HEK293 (cell line): ENCODE results near the gene DCAF8.
A peak's percentile ranks its signal among the peaks of the same experiment; 100 is the strongest.

Experiments
- BCL11B ChIP-seq: fragments of 450-650 bp; formaldehyde crosslinking; IDR thresholded peaks from 2 replicates; pipeline ENCODE4 v1.5.1; 2016; ENCODE audit warnings: low read depth, missing biosample characterization, missing genetic modification characterization
- HOXC10 ChIP-seq: sonication (generic); formaldehyde crosslinking; IDR thresholded peaks from 2 replicates; pipeline ENCODE4 v1.8.1; 2023; ENCODE audit warnings: mild to moderate bottlenecking, missing genetic modification reagents
- SCRT2 ChIP-seq: fragments of 450-650 bp; formaldehyde crosslinking; IDR thresholded peaks from 2 replicates; pipeline ENCODE4 v1.5.1; 2016; ENCODE audit warnings: missing biosample characterization, missing genetic modification characterization
- TRIM28 ChIP-seq: IDR thresholded peaks from 2 replicates; pipeline ENCODE4 v1.6.1; 2011; ENCODE audit warnings: low read length, control low read depth, borderline replicate concordance
- ZBTB17 ChIP-seq: fragments of 450-650 bp; formaldehyde crosslinking; IDR thresholded peaks from 2 replicates; pipeline ENCODE4 v1.5.1; 2016; ENCODE audit warnings: missing biosample characterization, missing genetic modification characterization
- ZNF114 ChIP-seq: fragments of 450-650 bp; formaldehyde crosslinking; IDR thresholded peaks from 2 replicates; pipeline ENCODE4 v1.5.0; 2017; ENCODE audit warnings: missing biosample characterization, missing genetic modification characterization
- ZNF132 ChIP-seq: fragments of 450-650 bp; formaldehyde crosslinking; IDR thresholded peaks from 2 replicates; pipeline ENCODE4 v1.5.1; 2017; ENCODE audit warnings: missing biosample characterization, missing genetic modification characterization, borderline replicate concordance
- ZNF184 ChIP-seq: fragments of 450-650 bp; IDR thresholded peaks from 2 replicates; pipeline ENCODE4 v1.5.1; 2018; ENCODE audit warnings: missing biosample characterization, mild to moderate bottlenecking, missing genetic modification characterization
- ZNF248 ChIP-seq: fragments of 450-650 bp; formaldehyde crosslinking; IDR thresholded peaks from 2 replicates; pipeline ENCODE4 v1.5.1; 2017; ENCODE audit warnings: missing biosample characterization, missing genetic modification characterization
- ZNF354C ChIP-seq: fragments of 450-650 bp; formaldehyde crosslinking; IDR thresholded peaks from 2 replicates; pipeline ENCODE4 v1.5.1; 2016; ENCODE audit warnings: missing biosample characterization, missing genetic modification characterization, low read depth, borderline replicate concordance
- ZNF37A ChIP-seq: fragments of 450-650 bp; IDR thresholded peaks from 2 replicates; pipeline ENCODE4 v1.5.1; 2018; ENCODE audit warnings: missing biosample characterization, missing genetic modification characterization
- ZNF571 ChIP-seq: fragments of 450-650 bp; formaldehyde crosslinking; IDR thresholded peaks from 2 replicates; pipeline ENCODE4 v1.5.0; 2017; ENCODE audit warnings: missing biosample characterization, missing genetic modification characterization
- ZNF596 ChIP-seq: fragments of 450-650 bp; IDR thresholded peaks from 2 replicates; pipeline ENCODE4 v1.5.0; 2018; ENCODE audit warnings: missing biosample characterization, mild to moderate bottlenecking, missing genetic modification characterization, moderate library complexity
- ZNF600 ChIP-seq: fragments of 450-650 bp; formaldehyde crosslinking; IDR thresholded peaks from 2 replicates; pipeline ENCODE4 v1.5.1; 2016; ENCODE audit warnings: missing biosample characterization, missing genetic modification characterization
- ZNF610 ChIP-seq: fragments of 450-650 bp; formaldehyde crosslinking; IDR thresholded peaks from 2 replicates; pipeline ENCODE4 v1.5.1; 2016; ENCODE audit warnings: missing biosample characterization, missing genetic modification characterization, borderline replicate concordance
- ZNF623 ChIP-seq: fragments of 450-650 bp; formaldehyde crosslinking; IDR thresholded peaks from 2 replicates; pipeline ENCODE4 v1.5.1; 2016; ENCODE audit warnings: missing biosample characterization, missing genetic modification characterization
- ZNF660 ChIP-seq: fragments of 450-650 bp; IDR thresholded peaks from 2 replicates; pipeline ENCODE4 v1.5.1; 2018; ENCODE audit warnings: missing biosample characterization, mild to moderate bottlenecking, missing genetic modification characterization
- ZNF670 ChIP-seq: fragments of 450-650 bp; formaldehyde crosslinking; IDR thresholded peaks from 2 replicates; pipeline ENCODE4 v1.5.1; 2016; ENCODE audit warnings: missing biosample characterization, missing genetic modification characterization, low read depth
- TF ChIP-seq, protein P1 (sequence below): fragments of 450-650 bp; formaldehyde crosslinking; IDR thresholded peaks from 2 replicates; pipeline ENCODE4 v1.5.1; 2016; ENCODE audit warnings: missing biosample characterization, missing genetic modification characterization
- TF ChIP-seq, protein P2 (sequence below): fragments of 450-650 bp; formaldehyde crosslinking; IDR thresholded peaks from 2 replicates; pipeline ENCODE4 v1.5.1; 2016; ENCODE audit warnings: missing biosample characterization, missing genetic modification characterization
- TF ChIP-seq, protein P3 (sequence below): fragments of 450-650 bp; formaldehyde crosslinking; IDR thresholded peaks from 2 replicates; pipeline ENCODE4 v1.5.1; 2016; ENCODE audit warnings: missing biosample characterization, missing genetic modification characterization
- TF ChIP-seq, protein P4 (sequence below): fragments of 450-650 bp; formaldehyde crosslinking; IDR thresholded peaks from 2 replicates; pipeline ENCODE4 v1.5.1; 2016; ENCODE audit warnings: missing biosample characterization, missing genetic modification characterization
- TF ChIP-seq, protein P5 (sequence below): fragments of 450-650 bp; formaldehyde crosslinking; IDR thresholded peaks from 2 replicates; pipeline ENCODE4; 2016; ENCODE audit warnings: missing biosample characterization, missing genetic modification characterization
- TF ChIP-seq, protein P6 (sequence below): IDR thresholded peaks from 2 replicates; pipeline ENCODE4 v1.6.1; 2011; ENCODE audit warnings: mild to moderate bottlenecking, low read depth, low read length, borderline replicate concordance
- TF ChIP-seq, protein P7 (sequence below): fragments of 450-650 bp; formaldehyde crosslinking; IDR thresholded peaks from 2 replicates; pipeline ENCODE4 v1.5.1; 2016; ENCODE audit warnings: missing biosample characterization, missing genetic modification characterization

DCAF8 gene

DNA sequence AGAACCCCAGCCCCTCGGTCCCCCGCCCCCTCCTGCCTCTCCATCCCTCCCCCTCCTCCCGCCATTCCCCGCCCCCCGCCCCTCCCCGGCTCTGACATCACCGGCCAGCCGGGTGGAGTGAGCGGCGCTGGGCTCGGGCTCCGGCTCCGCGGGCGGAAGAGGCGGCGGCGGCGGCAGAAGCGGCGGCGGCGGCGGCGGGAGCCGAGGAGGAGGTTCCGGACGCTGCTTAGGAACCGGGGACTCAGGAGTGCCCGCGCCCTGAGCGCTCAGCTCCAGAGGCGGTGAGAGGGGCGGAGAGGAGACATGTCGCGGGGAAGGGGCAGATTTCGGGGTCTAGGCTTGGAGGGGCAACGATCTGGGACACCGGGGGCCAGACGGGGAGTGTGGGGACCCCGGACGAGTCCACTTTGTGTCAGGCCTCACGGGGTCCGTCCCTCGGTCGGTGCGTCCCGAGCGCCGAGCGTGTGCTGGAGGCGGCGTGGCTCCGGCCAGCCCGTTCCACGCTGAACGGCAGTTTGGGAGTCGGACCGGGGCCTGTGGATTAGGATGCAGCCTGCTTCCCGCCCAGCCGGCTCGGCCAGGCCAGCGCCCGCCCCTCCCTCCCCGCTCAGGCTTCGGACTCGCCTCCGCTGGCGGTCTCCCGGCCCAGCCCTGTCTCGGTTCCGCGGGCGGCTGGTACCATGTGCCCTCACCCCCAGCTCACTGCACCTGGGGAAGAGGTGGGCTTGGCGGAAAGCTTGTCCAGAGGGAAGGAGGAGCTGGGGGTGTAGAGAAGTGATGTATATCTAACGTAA is 56.9 kb downstream of the DCAF8 start, which contains the start of gene PEA15 (continued):
- TF ChIP-seq, protein P1, sequence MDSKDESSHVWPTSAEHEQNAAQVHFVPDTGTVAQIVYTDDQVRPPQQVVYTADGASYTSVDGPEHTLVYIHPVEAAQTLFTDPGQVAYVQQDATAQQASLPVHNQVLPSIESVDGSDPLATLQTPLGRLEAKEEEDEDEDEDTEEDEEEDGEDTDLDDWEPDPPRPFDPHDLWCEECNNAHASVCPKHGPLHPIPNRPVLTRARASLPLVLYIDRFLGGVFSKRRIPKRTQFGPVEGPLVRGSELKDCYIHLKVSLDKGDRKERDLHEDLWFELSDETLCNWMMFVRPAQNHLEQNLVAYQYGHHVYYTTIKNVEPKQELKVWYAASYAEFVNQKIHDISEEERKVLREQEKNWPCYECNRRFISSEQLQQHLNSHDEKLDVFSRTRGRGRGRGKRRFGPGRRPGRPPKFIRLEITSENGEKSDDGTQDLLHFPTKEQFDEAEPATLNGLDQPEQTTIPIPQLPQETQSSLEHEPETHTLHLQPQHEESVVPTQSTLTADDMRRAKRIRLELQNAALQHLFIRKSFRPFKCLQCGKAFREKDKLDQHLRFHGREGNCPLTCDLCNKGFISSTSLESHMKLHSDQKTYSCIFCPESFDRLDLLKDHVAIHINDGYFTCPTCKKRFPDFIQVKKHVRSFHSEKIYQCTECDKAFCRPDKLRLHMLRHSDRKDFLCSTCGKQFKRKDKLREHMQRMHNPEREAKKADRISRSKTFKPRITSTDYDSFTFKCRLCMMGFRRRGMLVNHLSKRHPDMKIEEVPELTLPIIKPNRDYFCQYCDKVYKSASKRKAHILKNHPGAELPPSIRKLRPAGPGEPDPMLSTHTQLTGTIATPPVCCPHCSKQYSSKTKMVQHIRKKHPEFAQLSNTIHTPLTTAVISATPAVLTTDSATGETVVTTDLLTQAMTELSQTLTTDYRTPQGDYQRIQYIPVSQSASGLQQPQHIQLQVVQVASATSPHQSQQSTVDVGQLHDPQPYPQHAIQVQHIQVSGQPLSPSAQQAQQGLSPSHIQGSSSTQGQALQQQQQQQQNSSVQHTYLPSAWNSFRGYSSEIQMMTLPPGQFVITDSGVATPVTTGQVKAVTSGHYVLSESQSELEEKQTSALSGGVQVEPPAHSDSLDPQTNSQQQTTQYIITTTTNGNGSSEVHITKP (tag by site-specific recombination): peak; percentile 84; the same call in 1 of the 2 replicates
- TF ChIP-seq ZNF596 (no peak), TRIM28 (no peak), ZNF114 (tag by site-specific recombination) (no peak), ZNF610 (tag by site-specific recombination) (no peak), HOXC10 (CRISPR knock-in tag) (no peak), ZNF660 (no peak), ZNF600 (tag by site-specific recombination) (peak; percentile 80; the same call in 1 of the 2 replicates), SCRT2 (no peak), ZNF670 (no peak), ZNF37A (no peak), ZNF623 (no peak), ZNF354C (tag by site-specific recombination) (no peak), BCL11B (tag by site-specific recombination) (0 out of 2 replicates have a peak, but pooled peaks have one; percentile 43), ZNF184 (tag by site-specific recombination) (no peak), ZNF248 (tag by site-specific recombination) (no peak), ZNF132 (tag by site-specific recombination) (no peak), ZNF571 (tag by site-specific recombination) (no peak), ZBTB17 (peak; percentile 50; the same call in 1 of the 2 replicates)
- TF ChIP-seq, protein P2, sequence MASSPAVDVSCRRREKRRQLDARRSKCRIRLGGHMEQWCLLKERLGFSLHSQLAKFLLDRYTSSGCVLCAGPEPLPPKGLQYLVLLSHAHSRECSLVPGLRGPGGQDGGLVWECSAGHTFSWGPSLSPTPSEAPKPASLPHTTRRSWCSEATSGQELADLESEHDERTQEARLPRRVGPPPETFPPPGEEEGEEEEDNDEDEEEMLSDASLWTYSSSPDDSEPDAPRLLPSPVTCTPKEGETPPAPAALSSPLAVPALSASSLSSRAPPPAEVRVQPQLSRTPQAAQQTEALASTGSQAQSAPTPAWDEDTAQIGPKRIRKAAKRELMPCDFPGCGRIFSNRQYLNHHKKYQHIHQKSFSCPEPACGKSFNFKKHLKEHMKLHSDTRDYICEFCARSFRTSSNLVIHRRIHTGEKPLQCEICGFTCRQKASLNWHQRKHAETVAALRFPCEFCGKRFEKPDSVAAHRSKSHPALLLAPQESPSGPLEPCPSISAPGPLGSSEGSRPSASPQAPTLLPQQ (tag by site-specific recombination): 0 out of 2 replicates have a peak, but pooled peaks have one; percentile 52
- TF ChIP-seq, protein P3, sequence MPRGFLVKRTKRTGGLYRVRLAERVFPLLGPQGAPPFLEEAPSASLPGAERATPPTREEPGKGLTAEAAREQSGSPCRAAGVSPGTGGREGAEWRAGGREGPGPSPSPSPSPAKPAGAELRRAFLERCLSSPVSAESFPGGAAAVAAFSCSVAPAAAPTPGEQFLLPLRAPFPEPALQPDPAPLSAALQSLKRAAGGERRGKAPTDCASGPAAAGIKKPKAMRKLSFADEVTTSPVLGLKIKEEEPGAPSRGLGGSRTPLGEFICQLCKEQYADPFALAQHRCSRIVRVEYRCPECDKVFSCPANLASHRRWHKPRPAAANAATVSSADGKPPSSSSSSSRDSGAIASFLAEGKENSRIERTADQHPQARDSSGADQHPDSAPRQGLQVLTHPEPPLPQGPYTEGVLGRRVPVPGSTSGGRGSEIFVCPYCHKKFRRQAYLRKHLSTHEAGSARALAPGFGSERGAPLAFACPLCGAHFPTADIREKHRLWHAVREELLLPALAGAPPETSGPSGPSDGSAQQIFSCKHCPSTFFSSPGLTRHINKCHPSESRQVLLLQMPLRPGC: no peak
- TF ChIP-seq, protein P4, sequence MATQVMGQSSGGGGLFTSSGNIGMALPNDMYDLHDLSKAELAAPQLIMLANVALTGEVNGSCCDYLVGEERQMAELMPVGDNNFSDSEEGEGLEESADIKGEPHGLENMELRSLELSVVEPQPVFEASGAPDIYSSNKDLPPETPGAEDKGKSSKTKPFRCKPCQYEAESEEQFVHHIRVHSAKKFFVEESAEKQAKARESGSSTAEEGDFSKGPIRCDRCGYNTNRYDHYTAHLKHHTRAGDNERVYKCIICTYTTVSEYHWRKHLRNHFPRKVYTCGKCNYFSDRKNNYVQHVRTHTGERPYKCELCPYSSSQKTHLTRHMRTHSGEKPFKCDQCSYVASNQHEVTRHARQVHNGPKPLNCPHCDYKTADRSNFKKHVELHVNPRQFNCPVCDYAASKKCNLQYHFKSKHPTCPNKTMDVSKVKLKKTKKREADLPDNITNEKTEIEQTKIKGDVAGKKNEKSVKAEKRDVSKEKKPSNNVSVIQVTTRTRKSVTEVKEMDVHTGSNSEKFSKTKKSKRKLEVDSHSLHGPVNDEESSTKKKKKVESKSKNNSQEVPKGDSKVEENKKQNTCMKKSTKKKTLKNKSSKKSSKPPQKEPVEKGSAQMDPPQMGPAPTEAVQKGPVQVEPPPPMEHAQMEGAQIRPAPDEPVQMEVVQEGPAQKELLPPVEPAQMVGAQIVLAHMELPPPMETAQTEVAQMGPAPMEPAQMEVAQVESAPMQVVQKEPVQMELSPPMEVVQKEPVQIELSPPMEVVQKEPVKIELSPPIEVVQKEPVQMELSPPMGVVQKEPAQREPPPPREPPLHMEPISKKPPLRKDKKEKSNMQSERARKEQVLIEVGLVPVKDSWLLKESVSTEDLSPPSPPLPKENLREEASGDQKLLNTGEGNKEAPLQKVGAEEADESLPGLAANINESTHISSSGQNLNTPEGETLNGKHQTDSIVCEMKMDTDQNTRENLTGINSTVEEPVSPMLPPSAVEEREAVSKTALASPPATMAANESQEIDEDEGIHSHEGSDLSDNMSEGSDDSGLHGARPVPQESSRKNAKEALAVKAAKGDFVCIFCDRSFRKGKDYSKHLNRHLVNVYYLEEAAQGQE (tag by site-specific recombination): 0 out of 2 replicates have a peak, but pooled peaks have one; percentile 26
- TF ChIP-seq, protein P5, sequence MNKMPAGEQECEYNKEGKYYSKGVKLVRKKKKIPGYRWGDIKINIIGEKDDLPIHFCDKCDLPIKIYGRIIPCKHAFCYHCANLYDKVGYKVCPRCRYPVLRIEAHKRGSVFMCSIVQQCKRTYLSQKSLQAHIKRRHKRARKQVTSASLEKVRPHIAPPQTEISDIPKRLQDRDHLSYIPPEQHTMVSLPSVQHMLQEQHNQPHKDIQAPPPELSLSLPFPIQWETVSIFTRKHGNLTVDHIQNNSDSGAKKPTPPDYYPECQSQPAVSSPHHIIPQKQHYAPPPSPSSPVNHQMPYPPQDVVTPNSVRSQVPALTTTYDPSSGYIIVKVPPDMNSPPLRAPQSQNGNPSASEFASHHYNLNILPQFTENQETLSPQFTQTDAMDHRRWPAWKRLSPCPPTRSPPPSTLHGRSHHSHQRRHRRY (tag by site-specific recombination): 0 out of 2 replicates have a peak, but pooled peaks have one; percentile 49
- TF ChIP-seq, protein P6, sequence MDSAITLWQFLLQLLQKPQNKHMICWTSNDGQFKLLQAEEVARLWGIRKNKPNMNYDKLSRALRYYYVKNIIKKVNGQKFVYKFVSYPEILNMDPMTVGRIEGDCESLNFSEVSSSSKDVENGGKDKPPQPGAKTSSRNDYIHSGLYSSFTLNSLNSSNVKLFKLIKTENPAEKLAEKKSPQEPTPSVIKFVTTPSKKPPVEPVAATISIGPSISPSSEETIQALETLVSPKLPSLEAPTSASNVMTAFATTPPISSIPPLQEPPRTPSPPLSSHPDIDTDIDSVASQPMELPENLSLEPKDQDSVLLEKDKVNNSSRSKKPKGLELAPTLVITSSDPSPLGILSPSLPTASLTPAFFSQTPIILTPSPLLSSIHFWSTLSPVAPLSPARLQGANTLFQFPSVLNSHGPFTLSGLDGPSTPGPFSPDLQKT: no peak
- TF ChIP-seq, protein P7, sequence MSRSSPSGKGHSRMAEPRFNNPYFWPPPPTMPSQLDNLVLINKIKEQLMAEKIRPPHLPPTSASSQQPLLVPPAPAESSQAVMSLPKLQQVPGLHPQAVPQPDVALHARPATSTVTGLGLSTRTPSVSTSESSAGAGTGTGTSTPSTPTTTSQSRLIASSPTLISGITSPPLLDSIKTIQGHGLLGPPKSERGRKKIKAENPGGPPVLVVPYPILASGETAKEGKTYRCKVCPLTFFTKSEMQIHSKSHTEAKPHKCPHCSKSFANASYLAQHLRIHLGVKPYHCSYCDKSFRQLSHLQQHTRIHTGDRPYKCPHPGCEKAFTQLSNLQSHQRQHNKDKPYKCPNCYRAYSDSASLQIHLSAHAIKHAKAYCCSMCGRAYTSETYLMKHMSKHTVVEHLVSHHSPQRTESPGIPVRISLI: no peak
